Transverse colon (tissue), 3 donors: Measurements from ENCODE around the gene RGS7.

Experiments
- CTCF ChIP-seq, 5 experiments: fragments of 200-600 bp in 3 of 5; fragments of 450-650 bp in 2 of 5; sonication (generic) in 3 of 5; IDR thresholded peaks; 1 replicate in 2 of 5; 2 replicates in 3 of 5; pipeline ENCODE4 v1.5.1; 2016 to 2017; ENCODE audit warnings: antibody characterized with exemption in 5 of 5, inconsistent platforms in 3 of 5, mild to moderate bottlenecking in 2 of 5, moderate library complexity in 1 of 5
- POLR2A ChIP-seq: fragments of 450-650 bp; IDR thresholded peaks from one replicate; pipeline ENCODE4 v1.6.1; 2016; ENCODE audit warnings: antibody characterized with exemption, mild to moderate bottlenecking, moderate library complexity

GRCh38 chr1:240914506-240914905 is 442.5 kb downstream of the RGS7 start:
- no peak for TF ChIP-seq POLR2A
- no peak for TF ChIP-seq CTCF (IDR thresholded peaks at IDR 0.05)
